Sigmoid colon (tissue), 4 donors: ENCODE data around the gene GRIN2A.

Experiments used
- POLR2AphosphoS5 ChIP-seq, 4 donors: sonication (generic); formaldehyde crosslinking; IDR thresholded peaks; one replicate each; pipeline ENCODE4 v1.6.1; 2017; ENCODE audit warnings: antibody characterized with exemption in 4 of 4
- TF ChIP-seq, protein P1 (sequence below), 4 experiments: fragments of 450-650 bp in 3 of 4; fragments of 200-600 bp in 1 of 4; IDR thresholded peaks; one replicate each; pipeline ENCODE4 v1.5.1; 2016 to 2019; ENCODE audit warnings: antibody characterized with exemption in 4 of 4, mild to moderate bottlenecking in 3 of 4, moderate library complexity in 2 of 4

GRCh38 chr16:10031473-10031872 lies 150.8 kb downstream of the GRIN2A start:
- no peak for TF ChIP-seq POLR2AphosphoS5 (IDR thresholded peaks at IDR 0.05)
- TF ChIP-seq, protein P1, sequence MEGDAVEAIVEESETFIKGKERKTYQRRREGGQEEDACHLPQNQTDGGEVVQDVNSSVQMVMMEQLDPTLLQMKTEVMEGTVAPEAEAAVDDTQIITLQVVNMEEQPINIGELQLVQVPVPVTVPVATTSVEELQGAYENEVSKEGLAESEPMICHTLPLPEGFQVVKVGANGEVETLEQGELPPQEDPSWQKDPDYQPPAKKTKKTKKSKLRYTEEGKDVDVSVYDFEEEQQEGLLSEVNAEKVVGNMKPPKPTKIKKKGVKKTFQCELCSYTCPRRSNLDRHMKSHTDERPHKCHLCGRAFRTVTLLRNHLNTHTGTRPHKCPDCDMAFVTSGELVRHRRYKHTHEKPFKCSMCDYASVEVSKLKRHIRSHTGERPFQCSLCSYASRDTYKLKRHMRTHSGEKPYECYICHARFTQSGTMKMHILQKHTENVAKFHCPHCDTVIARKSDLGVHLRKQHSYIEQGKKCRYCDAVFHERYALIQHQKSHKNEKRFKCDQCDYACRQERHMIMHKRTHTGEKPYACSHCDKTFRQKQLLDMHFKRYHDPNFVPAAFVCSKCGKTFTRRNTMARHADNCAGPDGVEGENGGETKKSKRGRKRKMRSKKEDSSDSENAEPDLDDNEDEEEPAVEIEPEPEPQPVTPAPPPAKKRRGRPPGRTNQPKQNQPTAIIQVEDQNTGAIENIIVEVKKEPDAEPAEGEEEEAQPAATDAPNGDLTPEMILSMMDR (IDR thresholded peaks at IDR 0.05): peak in 2 of 4 experiments; percentile 26 to 37
